Mucosa of gallbladder (tissue), 1 donor: ENCODE data around the gene MAPT. TPM values are rescaled to one million over a fixed set of nuclear protein-coding genes. Genes with fewer than 3 reads are reported as not detected.
A peak's percentile ranks its signal among the peaks of the same experiment; 100 is the strongest.

Experiments
- DNase-seq: peaks from one replicate; pipeline ENCODE4 v3.0.0-alpha.2; 2020; ENCODE audit warnings: low spot score
- total RNA-seq: library from RNA; stranded (reverse); gene quantifications from one replicate; pipeline ENCODE4 v1.2.1, GENCODE V29; 2021
- donor health status: DM: no; HTN: no; CAD: no.

The MAPT gene
- total RNA-seq, 1 donor from 2014 or later, result 11.0 TPM

- DNase-seq, result no peak
These were observed 133.6 kb downstream of the MAPT start for GRCh38 chr17:46027976-46028325.

- DNase-seq, result no peak
These were observed 134.0 kb downstream of the MAPT start for GRCh38 chr17:46028374-46028773.

GRCh38 chr17:46028981-46029565 is 134.7 kb downstream of the MAPT start:
- no peak for DNase-seq

GRCh38 chr17:46029627-46030026 is 135.3 kb downstream of the MAPT start:
- no peak for DNase-seq

- DNase-seq, result no peak
These were observed 136.4 kb downstream of the MAPT start for GRCh38 chr17:46030752-46031151.

GRCh38 chr17:46031440-46031839 is 137.1 kb downstream of the MAPT start:
- DNase-seq, result no peak

GRCh38 chr17:46031920-46032319 is 137.6 kb downstream of the MAPT start:
- DNase-seq, result no peak

GRCh38 chr17:46032909-46033308 is 138.6 kb downstream of the MAPT start:
- no peak for DNase-seq

GRCh38 chr17:46033392-46033791 is 139.0 kb downstream of the MAPT start:
- DNase-seq, result no peak

GRCh38 chr17:46035112-46035818 is 140.9 kb downstream of the MAPT start:
- DNase-seq, result no peak

- DNase-seq, result no peak
These were observed 142.1 kb downstream of the MAPT start for GRCh38 chr17:46036491-46036890.

- DNase-seq, result no peak
These were observed 143.4 kb downstream of the MAPT start for GRCh38 chr17:46037722-46038255.

- DNase-seq, result no peak
These were observed 144.1 kb downstream of the MAPT start for GRCh38 chr17:46038414-46038813.

- DNase-seq, result no peak
These were observed 144.6 kb downstream of the MAPT start for GRCh38 chr17:46038937-46039336.

GRCh38 chr17:46039592-46040186 is 145.3 kb downstream of the MAPT start:
- DNase-seq, result no peak

- no peak for DNase-seq
These were observed 147.9 kb downstream of the MAPT start for GRCh38 chr17:46042246-46042645.

GRCh38 chr17:46042925-46043324 is 148.6 kb downstream of the MAPT start:
- no peak for DNase-seq

GRCh38 chr17:46043606-46044005 is 149.3 kb downstream of the MAPT start:
- DNase-seq, result no peak

- peak; percentile 87 for DNase-seq
These were observed 150.1 kb downstream of the MAPT start for GRCh38 chr17:46044286-46044928.

- DNase-seq, result no peak
These were observed 150.6 kb downstream of the MAPT start for GRCh38 chr17:46044989-46045388.

- DNase-seq, result no peak
These were observed 151.3 kb downstream of the MAPT start for GRCh38 chr17:46045639-46046038.

GRCh38 chr17:46046957-46047356 is 152.6 kb downstream of the MAPT start:
- no peak for DNase-seq

- no peak for DNase-seq
These were observed 153.0 kb downstream of the MAPT start for GRCh38 chr17:46047398-46047797.
